ENCODE results near the gene HLTF. TPM values are rescaled to one million over a fixed set of nuclear protein-coding genes. Genes with fewer than 3 reads are reported as not detected.

HLTF gene
- total RNA-seq, 2 experiments from 2014 or later, result 3.3 to 3.6 TPM

GRCh38 chr3:149129326-149130205 is 43.2 kb upstream of the HLTF start, which contains the start of gene HPS3:
HPS3 (plus strand) TSS chr3:149129638; CDS start chr3:149129724, 86 bp downstream.
- DNase-seq, result peak; percentile 58 to 92 (median 74)
- Mint-ChIP-seq H3K36me3 (ENCODE audit: low read depth) (peaks cover 17% of the 10 kb centered on the region), H3K4me1 (ENCODE audit: low read depth) (peaks cover 49% of the 10 kb centered on the region), H3K27ac (peak within 1 kb of the TSS; percentile 86), H3K9me3 (no peaks in the 10 kb centered on the region), H3K27me3 (peaks cover 3% of the 10 kb centered on the region), H3K4me3 (peak within 1 kb of the TSS; percentile 91)
- H3K4me1 ChIP-seq (ENCODE audit: insufficient read depth, low read length), result peaks cover 21% of the 10 kb centered on the region
- intact Hi-C loops (cut with DNase I, micrococcal nuclease), result loop anchor here (2.0 to 10.0 kb wide), 5 partner anchors 45 to 1635 kb away; partner anchors contain the start of genes GYG1 (in 2 of the 2), COMMD2 (in 1 of the 2) and SIAH2 (in 1 of the 2)
- H3K36me3 ChIP-seq (ENCODE audit: insufficient read depth, low read length), result no peaks in the 10 kb centered on the region
- TF ChIP-seq CTCF (IDR thresholded peaks at IDR 0.05), result no peak
- peak within 1 kb of the TSS; percentile 91 for H3K4me3 ChIP-seq (ENCODE audit: low read length)
- H3K9me3 ChIP-seq (ENCODE audit: control insufficient read depth in 1 of 2, insufficient read depth in 1 of 2, low read length in 2 of 2), result no peaks in the 10 kb centered on the region
- ChIA-PET CTCF (interaction anchor here (1.2 to 1.9 kb wide), 5 partner anchors 9 to 678 kb away, joined by 3 to 10 read pairs (median 3); partner anchors contain the start of gene GYG1), POLR2A (interaction anchor here (0.6 to 2.3 kb wide), 12 partner anchors 9 to 1633 kb away, joined by 3 to 18 read pairs (median 4); partner anchors contain the start of genes COMMD2, GYG1, HLTF and SIAH2)
- ATAC-seq (ENCODE audit: poor library complexity), result peak; percentile 80
- H3K27me3 ChIP-seq (ENCODE audit: control insufficient read depth in 1 of 2, insufficient read depth in 2 of 2, low read length in 2 of 2), result no peaks in the 10 kb centered on the region
- peak within 1 kb of the TSS; percentile 38 to 62 for H3K27ac ChIP-seq (ENCODE audit: low read depth in 1 of 2, low read length in 2 of 2)

GRCh38 chr3:149128821-149129220 is 42.5 kb upstream of the HLTF start:
- DNase-seq (peak in 1 of 14 experiments; percentile 29), ATAC-seq (ENCODE audit: poor library complexity) (no peak)
- Mint-ChIP-seq H3K4me3 (peak overlapping the region; percentile 91), H3K9me3 (no peaks in the 10 kb centered on the region), H3K4me1 (ENCODE audit: low read depth) (peaks cover 43% of the 10 kb centered on the region), H3K27ac (peak overlapping the region; percentile 86), H3K36me3 (ENCODE audit: low read depth) (peaks cover 17% of the 10 kb centered on the region), H3K27me3 (peaks cover 4% of the 10 kb centered on the region)
- H3K27ac ChIP-seq (ENCODE audit: low read depth in 1 of 2, low read length in 2 of 2), result peak overlapping the region; percentile 31 to 62
- TF ChIP-seq CTCF (IDR thresholded peaks at IDR 0.05), result no peak
- ChIA-PET CTCF (interaction anchor here (1.2 to 1.9 kb wide), 2 partner anchors 8 to 139 kb away, joined by 3 to 10 read pairs; no protein-coding TSS in a partner anchor), POLR2A (interaction anchor here (0.7 to 2.3 kb wide), 4 partner anchors 8 to 137 kb away, joined by 3 to 18 read pairs (median 13); partner anchors contain the start of gene GYG1)
- H3K4me1 ChIP-seq (ENCODE audit: insufficient read depth, low read length), result peaks cover 21% of the 10 kb centered on the region
- H3K27me3 ChIP-seq (ENCODE audit: control insufficient read depth in 1 of 2, insufficient read depth in 2 of 2, low read length in 2 of 2), result no peaks in the 10 kb centered on the region
- no peaks in the 10 kb centered on the region for H3K36me3 ChIP-seq (ENCODE audit: insufficient read depth, low read length)
- no peaks in the 10 kb centered on the region for H3K9me3 ChIP-seq (ENCODE audit: control insufficient read depth in 1 of 2, insufficient read depth in 1 of 2, low read length in 2 of 2)
- H3K4me3 ChIP-seq (ENCODE audit: low read length), result peak overlapping the region; percentile 91
- intact Hi-C loops (cut with DNase I, micrococcal nuclease), result loop anchor here (2.0 to 10.0 kb wide), 4 partner anchors 44 to 1636 kb away; partner anchors contain the start of genes COMMD2 (in 1 of the 2), GYG1 (in 1 of the 2) and SIAH2 (in 1 of the 2)

GRCh38 chr3:149122721-149123578 is 36.6 kb upstream of the HLTF start:
- no peak overlapping the region for H3K27ac ChIP-seq (ENCODE audit: low read depth in 1 of 2, low read length in 2 of 2)
- TF ChIP-seq CTCF (IDR thresholded peaks at IDR 0.05), result no peak
- DNase-seq, result no peak
- H3K4me3 ChIP-seq (ENCODE audit: low read length), result no peak overlapping the region
- Mint-ChIP-seq H3K4me3 (no peak overlapping the region), H3K36me3 (ENCODE audit: low read depth) (no peaks in the 10 kb centered on the region), H3K27ac (no peak overlapping the region), H3K27me3 (peaks cover 4% of the 10 kb centered on the region), H3K9me3 (no peaks in the 10 kb centered on the region), H3K4me1 (ENCODE audit: low read depth) (no peaks in the 10 kb centered on the region)
- ATAC-seq (ENCODE audit: poor library complexity), result no peak
- CTCF ChIA-PET, result no interaction called here
- H3K4me1 ChIP-seq (ENCODE audit: insufficient read depth, low read length), result no peaks in the 10 kb centered on the region
- intact Hi-C loops (cut with DNase I, micrococcal nuclease), result loop anchor here (5.0 to 10.0 kb wide), 5 partner anchors 128 to 1642 kb away; partner anchors contain the start of genes COMMD2 (in 1 of the 2), GYG1 (in 1 of the 2) and SIAH2 (in 1 of the 2)
- H3K36me3 ChIP-seq (ENCODE audit: insufficient read depth, low read length), result no peaks in the 10 kb centered on the region
- no peaks in the 10 kb centered on the region for H3K27me3 ChIP-seq (ENCODE audit: control insufficient read depth in 1 of 2, insufficient read depth in 2 of 2, low read length in 2 of 2)
- H3K9me3 ChIP-seq (ENCODE audit: control insufficient read depth in 1 of 2, insufficient read depth in 1 of 2, low read length in 2 of 2), result no peaks in the 10 kb centered on the region
- POLR2A ChIA-PET, result no interaction called here

Measured in CD4-positive, alpha-beta T cell (primary cell).